Epithelial cell of esophagus (primary cell): ENCODE measurements around the gene PRKAR2B.

ENCODE experiments used
- DNase-seq: peaks from one replicate; pipeline ENCODE4 v3.0.0; 2010; ENCODE audit warnings: low read depth
- H3K4me3 ChIP-seq: 2 replicates; pipeline ENCODE4 v1.5.1; 2011; ENCODE audit warnings: mild to moderate bottlenecking, low read length, control low read depth
- CTCF ChIP-seq: IDR thresholded peaks from 2 replicates; pipeline ENCODE4 v1.5.1; 2011; ENCODE audit warnings: low read depth, mild to moderate bottlenecking, low read length, control low read depth, inconsistent platforms; ENCODE audit not compliant: insufficient read depth; ENCODE audit errors: missing control alignments

Gene PRKAR2B

GRCh38 chr7:107025449-107026103 lies 18.9 kb upstream of the PRKAR2B start:
- peak; percentile 3 for DNase-seq
- no peak for TF ChIP-seq CTCF
- no peak overlapping the region for H3K4me3 ChIP-seq

- H3K4me3 ChIP-seq = no peak overlapping the region
- no peak for TF ChIP-seq CTCF
- DNase-seq = no peak
Measured at GRCh38 chr7:107026166-107026565, 18.3 kb upstream of the PRKAR2B start.

GRCh38 chr7:107027208-107027607 lies 17.3 kb upstream of the PRKAR2B start:
- TF ChIP-seq CTCF = no peak
- no peak for DNase-seq
- H3K4me3 ChIP-seq = no peak overlapping the region

GRCh38 chr7:107029061-107029763 lies 15.3 kb upstream of the PRKAR2B start:
- peak; percentile 46 for DNase-seq
- no peak for TF ChIP-seq CTCF
- H3K4me3 ChIP-seq = no peak overlapping the region

GRCh38 chr7:107029764-107030286 lies 14.7 kb upstream of the PRKAR2B start:
- no peak for TF ChIP-seq CTCF
- DNase-seq = no peak
- H3K4me3 ChIP-seq = no peak overlapping the region

GRCh38 chr7:107032050-107032449 lies 12.5 kb upstream of the PRKAR2B start:
- no peak for TF ChIP-seq CTCF
- no peak for DNase-seq

More at GRCh38 chr7:107032050-107032449, 12.5 kb upstream of the PRKAR2B start:
- no peak overlapping the region for H3K4me3 ChIP-seq
